SK-N-SH (cell line): ENCODE results near the gene SMYD3. TPM values are rescaled to one million over a fixed set of nuclear protein-coding genes. Genes with fewer than 3 reads are reported as not detected.

ENCODE experiments used
- CTCF ChIA-PET: fragments of 300-600, 350-600 bp; formaldehyde crosslinking; extraction: SDS; loops from one replicate; lab custom pipeline; 2021; lab: Yijun Ruan, JAX
- POLR2A ChIA-PET: fragments of 350-600 bp; sonication (Branson Sonifier 250); formaldehyde crosslinking; extraction: SDS; loops from one replicate; lab custom pipeline; 2020; ENCODE audit warnings: antibody characterized with exemption, inconsistent platforms; lab: Yijun Ruan, JAX
- DNase-seq: peaks from one replicate; pipeline ENCODE4 v3.0.0; 2012
- H2AFZ ChIP-seq: fragments of 200-600 bp; sonication (generic); 2 replicates; pipeline ENCODE4 v1.8.1; 2016; ENCODE audit warnings: antibody characterized with exemption, mild to moderate bottlenecking, low read depth
- H3F3A ChIP-seq: fragments of 200-600 bp; sonication (generic); replicated peaks from 2 replicates; pipeline ENCODE3; 2016; ENCODE audit warnings: antibody characterized with exemption, mild to moderate bottlenecking; ENCODE audit not compliant: insufficient read depth
- H3K27ac ChIP-seq, 2 experiments: fragments of 200-500 bp in 1 of 2; fragments of 200-600 bp in 1 of 2; sonication (Bioruptor generic) in 1 of 2; sonication (generic), shearing (Covaris generic) in 1 of 2; 2 replicates each; pipeline versions ENCODE4 v1.5.1 to v1.6.1; 2014 to 2016; ENCODE audit warnings: low read depth in 2 of 2, inconsistent platforms in 1 of 2, low read length in 1 of 2, mild to moderate bottlenecking in 1 of 2, mixed read lengths in 1 of 2
- H3K27me3 ChIP-seq: fragments of 200-600 bp; sonication (generic), shearing (Covaris generic); 2 replicates; pipeline ENCODE4 v1.6.1; 2016; ENCODE audit warnings: mixed run types; ENCODE audit not compliant: insufficient read depth
- H3K36me3 ChIP-seq, 2 experiments: fragments of 200-500 bp in 1 of 2; fragments of 200-600 bp in 1 of 2; sonication (Bioruptor generic) in 1 of 2; sonication (generic) in 1 of 2; replicated peaks in 1 of 2; 2 replicates each; pipeline versions ENCODE3 to v1.5.1; 2014 to 2016; ENCODE audit warnings: low read length in 1 of 2, mild to moderate bottlenecking in 1 of 2; ENCODE audit not compliant: insufficient read depth in 2 of 2, control insufficient read depth in 1 of 2
- H3K4me1 ChIP-seq, 2 experiments: fragments of 200-500 bp in 1 of 2; fragments of 200-600 bp in 1 of 2; sonication (Bioruptor generic) in 1 of 2; sonication (generic), shearing (Covaris generic) in 1 of 2; 2 replicates each; pipeline versions ENCODE4 v1.5.1 to v1.6.1; 2014 to 2016; ENCODE audit warnings: low read depth in 1 of 2, low read length in 1 of 2, mixed run types in 1 of 2; ENCODE audit not compliant: insufficient read depth in 2 of 2, control insufficient read depth in 1 of 2
- H3K4me2 ChIP-seq: fragments of 200-600 bp; sonication (generic), shearing (Covaris generic); 2 replicates; pipeline ENCODE4 v1.6.1; 2017; ENCODE audit warnings: mixed run types
- H3K4me3 ChIP-seq, 2 experiments: fragments of 200-500 bp in 1 of 2; fragments of 200-600 bp in 1 of 2; sonication (Bioruptor generic) in 1 of 2; sonication (generic), shearing (Covaris generic) in 1 of 2; 2 replicates each; pipeline versions ENCODE4 v1.5.1 to v1.8.1; 2014 to 2016; ENCODE audit warnings: low read depth in 2 of 2, inconsistent platforms in 1 of 2, low read length in 1 of 2, mild to moderate bottlenecking in 1 of 2, mixed read lengths in 1 of 2, moderate library complexity in 1 of 2
- H3K79me2 ChIP-seq: fragments of 200-600 bp; sonication (generic); 2 replicates; pipeline ENCODE4 v1.8.1; 2017; ENCODE audit warnings: mild to moderate bottlenecking; ENCODE audit not compliant: insufficient read depth
- H3K9ac ChIP-seq: fragments of 200-600 bp; sonication (generic); 2 replicates; pipeline ENCODE4 v1.6.1; 2017; ENCODE audit warnings: mixed run types
- H3K9me2 ChIP-seq: fragments of 200-600 bp; sonication (generic); 2 replicates; pipeline ENCODE4 v1.6.1; 2017; ENCODE audit warnings: mixed run types
- H3K9me3 ChIP-seq: fragments of 200-600 bp; sonication (generic); 2 replicates; pipeline ENCODE4 v1.6.1; 2017; ENCODE audit warnings: mixed run types, mild to moderate bottlenecking, moderate library complexity
- H4K20me1 ChIP-seq: fragments of 200-600 bp; sonication (generic); 2 replicates; pipeline ENCODE4 v1.6.1; 2017; ENCODE audit warnings: mild to moderate bottlenecking, mixed run types; ENCODE audit not compliant: insufficient read depth
- CHD2 ChIP-seq: fragments of 150-350 bp; IDR thresholded peaks from 2 replicates; pipeline ENCODE4 v1.6.1; 2018; ENCODE audit warnings: low read length; ENCODE audit not compliant: partially characterized antibody
- FOXM1 ChIP-seq: IDR thresholded peaks from 2 replicates; pipeline ENCODE4 v1.4.0; 2012; ENCODE audit warnings: low read depth, mild to moderate bottlenecking
- GABPA ChIP-seq: IDR thresholded peaks from 2 replicates; pipeline ENCODE4 v1.4.0; 2012; ENCODE audit warnings: low read depth, mild to moderate bottlenecking
- GATA2 ChIP-seq: sonication (generic); formaldehyde crosslinking; IDR thresholded peaks from 2 replicates; pipeline ENCODE4 v1.5.0; 2020; ENCODE audit warnings: mild to moderate bottlenecking, missing genetic modification reagents
- IRF3 ChIP-seq: fragments of 150-350 bp; IDR thresholded peaks from 2 replicates; pipeline ENCODE4 v1.6.1; 2016; ENCODE audit warnings: mild to moderate bottlenecking, low read depth, low read length
- MXI1 ChIP-seq: IDR thresholded peaks from 2 replicates; pipeline ENCODE4 v1.6.1; 2012; ENCODE audit warnings: mild to moderate bottlenecking, low read depth, low read length, improper control_type of control experiment
- NFIC ChIP-seq: IDR thresholded peaks from 2 replicates; pipeline ENCODE4 v1.4.0; 2012; ENCODE audit warnings: borderline replicate concordance
- NRF1 ChIP-seq: IDR thresholded peaks from 2 replicates; pipeline ENCODE4 v1.6.1; 2012; ENCODE audit warnings: low read depth, mild to moderate bottlenecking, low read length
- PBX3 ChIP-seq: IDR thresholded peaks from 2 replicates; pipeline ENCODE4; 2012
- RCOR1 ChIP-seq: fragments of 150-350 bp; IDR thresholded peaks from 2 replicates; pipeline ENCODE4 v1.6.1; 2017; ENCODE audit warnings: antibody characterized with exemption, low read length
- RFX5 ChIP-seq: IDR thresholded peaks from 2 replicates; pipeline ENCODE4 v1.6.1; 2012; ENCODE audit warnings: mild to moderate bottlenecking, improper control_type of control experiment, low read length
- SMC3 ChIP-seq: IDR thresholded peaks from 2 replicates; pipeline ENCODE4 v1.6.1; 2012; ENCODE audit warnings: low read depth, low read length, improper control_type of control experiment
- TCF12 ChIP-seq: IDR thresholded peaks from 2 replicates; pipeline ENCODE4 v1.4.0; 2012
- TEAD4 ChIP-seq: IDR thresholded peaks from 2 replicates; pipeline ENCODE4 v1.4.0; 2012; ENCODE audit warnings: mild to moderate bottlenecking, borderline replicate concordance; ENCODE audit not compliant: insufficient read depth
- USF2 ChIP-seq: fragments of 150-350 bp; IDR thresholded peaks from 2 replicates; pipeline ENCODE4 v1.6.1; 2017; ENCODE audit warnings: antibody characterized with exemption, low read length, low read depth, borderline replicate concordance
- WGBS: methylation state at CpG from one replicate; pipeline ENCODE4 v1.1.6; 2017; ENCODE audit warnings: low lambda C conversion rate; 5-methylcytosine and 5-hydroxymethylcytosine counted together
- polyA plus RNA-seq, 3 experiments: library from polyadenylated mRNA; depleted of rRNA; stranded (reverse); fragments of >200 nt; gene quantifications; 2 replicates each; pipeline ENCODE4 v1.2.3, GENCODE V29; 2012

Gene SMYD3
- polyA plus RNA-seq, 1 of the 3 experiments (the other 2 are of a cell fraction) = 31.4 TPM

- H3K27me3 ChIP-seq = no peaks in the 10 kb centered on the region
- no peaks in the 10 kb centered on the region for H3K36me3 ChIP-seq
- no peaks in the 10 kb centered on the region for H3K9me3 ChIP-seq
- DNase-seq = no peak
- no peak for TF ChIP-seq NFIC
- TF ChIP-seq RFX5 = no peak
- no peak for TF ChIP-seq GABPA
- TF ChIP-seq RCOR1 = no peak
- TF ChIP-seq TEAD4 = no peak
- no peak for TF ChIP-seq IRF3
- TF ChIP-seq USF2 = no peak
- no peak for TF ChIP-seq TCF12
- TF ChIP-seq CHD2 = no peak
- TF ChIP-seq GATA2 (CRISPR knock-in tag) = no peak
- no peak for TF ChIP-seq SMC3
- TF ChIP-seq PBX3 = no peak
- TF ChIP-seq MXI1 = no peak
- TF ChIP-seq NRF1 = no peak
- no peak for TF ChIP-seq FOXM1
- TF ChIP-seq, all 33 proteins: peak for 0
- Histone ChIP-seq H3K4me2 (no peak overlapping the region), H3K4me3 (no peak overlapping the region), H3F3A (no peaks in the 10 kb centered on the region), H3K27ac (no peak overlapping the region), H3K9me2 (no peaks in the 10 kb centered on the region), H4K20me1 (no peaks in the 10 kb centered on the region), H3K4me1 (peaks cover 0 to 7% of the 10 kb centered on the region in 2 experiments; a peak in 2 of 4 replicates), H3K79me2 (peaks cover 8% of the 10 kb centered on the region; the same call in 1 of the 2 replicates), H2AFZ (no peak overlapping the region), H3K9ac (no peak overlapping the region)
- ChIA-PET POLR2A (no interaction called here), CTCF (no interaction called here)
- 73% methylated on average over 7 of the region's 13 CpGs for WGBS
These were observed 3.3 kb upstream of the SMYD3 start for GRCh38 chr1:246510147-246511030.
